Endothelial cell of umbilical vein (primary cell): Measurements from ENCODE around the gene NDUFA8. TPM values are rescaled to one million over a fixed set of nuclear protein-coding genes. Genes with fewer than 3 reads are reported as not detected.

ENCODE experiments used
- BruUV-seq: library from RNA; stranded (reverse); fragments of 400-500 nt; replicated peaks from 2 replicates; lab custom pipeline; 2021; lab: Mats Ljungman, UMichigan
- CTCF ChIA-PET: fragments of 300-600, 350-600 bp; sonication (Branson Sonifier 250); formaldehyde crosslinking; loops from one replicate; lab custom pipeline; 2021; ENCODE audit warnings: antibody characterized with exemption, inconsistent platforms; lab: Charles Lee
- POLR2A ChIA-PET: fragments of 300-600, 350-600 bp; sonication (Branson Sonifier 250); formaldehyde crosslinking; loops from one replicate; lab custom pipeline; 2021; ENCODE audit warnings: antibody characterized with exemption, inconsistent platforms; lab: Charles Lee
- DNase-seq: peaks from one replicate; pipeline ENCODE4 v3.0.0-alpha.2; 2011; ENCODE audit warnings: low read depth, low spot score
- FAIRE-seq: peaks from 2 replicates; lab custom pipeline; 2011; peaks lifted over from hg19 to GRCh38; lab: Jason Lieb, UNC
- H2AFZ ChIP-seq: 2 replicates; pipeline ENCODE4 v1.6.0; 2012; ENCODE audit warnings: low read depth, low read length, control low read depth, inconsistent platforms
- H3K27ac ChIP-seq: 2 replicates; pipeline ENCODE4 v1.5.1; 2011; ENCODE audit warnings: low read depth, mild to moderate bottlenecking, control low read depth, low read length, moderate library complexity; ENCODE audit not compliant: insufficient read depth
- H3K27me3 ChIP-seq, 2 experiments: 2 replicates each; pipeline versions ENCODE4 v1.6.0 to v1.6.1; 2011; ENCODE audit warnings: low read length in 2 of 2, mixed read lengths in 1 of 2; ENCODE audit not compliant: control insufficient read depth in 2 of 2, insufficient read depth in 2 of 2
- H3K36me3 ChIP-seq, 2 experiments: 2 replicates in 1 of 2; 3 replicates in 1 of 2; pipeline ENCODE4 v1.5.1; 2011; ENCODE audit warnings: low read length in 2 of 2, mild to moderate bottlenecking in 1 of 2, moderate library complexity in 1 of 2; ENCODE audit not compliant: control insufficient read depth in 2 of 2, insufficient read depth in 2 of 2; ENCODE audit errors: extremely low read depth in 1 of 2
- H3K4me1 ChIP-seq: 3 replicates; pipeline ENCODE4 v1.5.1; 2011; ENCODE audit warnings: mild to moderate bottlenecking, low read length; ENCODE audit not compliant: control insufficient read depth, insufficient read depth; ENCODE audit errors: extremely low read depth
- H3K4me2 ChIP-seq: 2 replicates; pipeline ENCODE4 v1.6.1; 2011; ENCODE audit warnings: low read length, control low read depth, mixed read lengths; ENCODE audit not compliant: insufficient read depth
- H3K4me3 ChIP-seq, 3 experiments: fragments of 200-600 bp in 1 of 3; sonication (generic), shearing (Covaris generic) in 1 of 3; replicated peaks in 1 of 3; 2 replicates each; pipeline ENCODE4 v1.5.1; 2011 to 2016; ENCODE audit warnings: control low read depth in 3 of 3, low read length in 3 of 3, mild to moderate bottlenecking in 2 of 3, inconsistent platforms in 1 of 3, low read depth in 1 of 3, moderate library complexity in 1 of 3; ENCODE audit not compliant: insufficient read depth in 1 of 3
- H3K79me2 ChIP-seq: 2 replicates; pipeline ENCODE4 v1.6.0; 2012; ENCODE audit warnings: low read length, inconsistent platforms; ENCODE audit not compliant: control insufficient read depth, insufficient read depth
- H3K9ac ChIP-seq: replicated peaks from 2 replicates; pipeline ENCODE3; 2011; ENCODE audit warnings: low read length, control low read depth; ENCODE audit not compliant: insufficient read depth; ENCODE audit errors: extremely low read depth
- H3K9me1 ChIP-seq: replicated peaks from 3 replicates; pipeline ENCODE4 v1.6.0; 2011; ENCODE audit warnings: mild to moderate bottlenecking, low read length; ENCODE audit not compliant: control insufficient read depth, insufficient read depth; ENCODE audit errors: extremely low read depth
- H3K9me3 ChIP-seq: replicated peaks from 2 replicates; pipeline ENCODE4 v1.5.1; 2012; ENCODE audit warnings: low read length, inconsistent platforms; ENCODE audit not compliant: control insufficient read depth, insufficient read depth
- H4K20me1 ChIP-seq: replicated peaks from 2 replicates; pipeline ENCODE3; 2011; ENCODE audit warnings: mild to moderate bottlenecking, low read length; ENCODE audit not compliant: control insufficient read depth, insufficient read depth; ENCODE audit errors: extremely low read depth
- EZH2 ChIP-seq: IDR thresholded peaks from 2 replicates; pipeline ENCODE4 v1.6.1; 2012; ENCODE audit warnings: borderline replicate concordance, low read depth, mild to moderate bottlenecking, moderate library complexity, low read length, inconsistent platforms; ENCODE audit not compliant: severe bottlenecking
- FOS ChIP-seq: IDR thresholded peaks from 2 replicates; pipeline ENCODE4 v1.6.1; 2011; ENCODE audit warnings: mild to moderate bottlenecking, low read length, moderate library complexity, borderline replicate concordance; ENCODE audit not compliant: insufficient read depth
- GATA2 ChIP-seq: IDR thresholded peaks from 2 replicates; pipeline ENCODE4 v1.7.0; 2011; ENCODE audit warnings: low read depth, mild to moderate bottlenecking, moderate library complexity, mixed read lengths, low read length; ENCODE audit not compliant: insufficient read length, insufficient read depth
- JUN ChIP-seq: IDR thresholded peaks from 2 replicates; pipeline ENCODE4 v1.6.1; 2011; ENCODE audit warnings: borderline replicate concordance, low read depth; ENCODE audit not compliant: insufficient read length, insufficient read depth
- MYC ChIP-seq: IDR thresholded peaks from one replicate; pipeline ENCODE4 v1.6.1; 2011; ENCODE audit warnings: mild to moderate bottlenecking, low read depth, low read length
- POLR2A ChIP-seq: IDR thresholded peaks from 2 replicates; pipeline ENCODE4 v1.6.1; 2012; ENCODE audit warnings: low read depth, mild to moderate bottlenecking, control low read depth, low read length
- POLR2AphosphoS5 ChIP-seq: IDR thresholded peaks from 2 replicates; pipeline ENCODE4 v1.6.1; 2012; ENCODE audit warnings: low read depth, mild to moderate bottlenecking, control low read depth, low read length, moderate library complexity; ENCODE audit not compliant: insufficient read depth
- dilution Hi-C: fragments of 300-500 bp; cut with MboI; formaldehyde crosslinking; loops from one replicate; pipeline ENCODE4 v1.15.0; 2019; ENCODE audit warnings: low sequenced_read_pairs; ENCODE audit not compliant: extremely low pct_ligation_motif_present
- intact Hi-C: fragments of 100-400 bp; cut with micrococcal nuclease; formaldehyde crosslinking; loops from one replicate; pipeline ENCODE4 v1.10.0; 2022
- polyA plus RNA-seq, 4 experiments: library from polyadenylated mRNA; depleted of rRNA in 3 of 4; stranded (reverse) in 3 of 4; unstranded in 1 of 4; fragments of >200 nt; gene quantifications; 2 replicates each; pipeline versions ENCODE4 v1.2.1 to v1.2.3, GENCODE V29; 2011 to 2012; ENCODE audit warnings: missing spikeins in 1 of 4
- total RNA-seq: library from RNA; stranded (reverse); gene quantifications from 2 replicates; pipeline ENCODE4 v1.2.3, GENCODE V29; 2021
- TF ChIP-seq, protein P1 (sequence below): IDR thresholded peaks from 2 replicates; pipeline ENCODE4 v1.6.1; 2011; ENCODE audit not compliant: insufficient read depth, insufficient read length
- TF ChIP-seq, protein P2 (sequence below), 2 donors: IDR thresholded peaks; 1 replicate in 1 of 2; 2 replicates in 1 of 2; pipeline ENCODE4 v1.5.1; 2011; ENCODE audit warnings: low read length in 2 of 2, mild to moderate bottlenecking in 2 of 2, moderate library complexity in 2 of 2, control low read depth in 1 of 2, inconsistent platforms in 1 of 2, low read depth in 1 of 2; ENCODE audit not compliant: insufficient read depth in 1 of 2; ENCODE audit errors: extremely low read depth in 1 of 2

The NDUFA8 gene
- total and polyA plus RNA-seq, 2 donors (not counting 3 experiments of a cell fraction or from before 2014, with no cell fraction given): 68.2 to 100 TPM

DNA sequence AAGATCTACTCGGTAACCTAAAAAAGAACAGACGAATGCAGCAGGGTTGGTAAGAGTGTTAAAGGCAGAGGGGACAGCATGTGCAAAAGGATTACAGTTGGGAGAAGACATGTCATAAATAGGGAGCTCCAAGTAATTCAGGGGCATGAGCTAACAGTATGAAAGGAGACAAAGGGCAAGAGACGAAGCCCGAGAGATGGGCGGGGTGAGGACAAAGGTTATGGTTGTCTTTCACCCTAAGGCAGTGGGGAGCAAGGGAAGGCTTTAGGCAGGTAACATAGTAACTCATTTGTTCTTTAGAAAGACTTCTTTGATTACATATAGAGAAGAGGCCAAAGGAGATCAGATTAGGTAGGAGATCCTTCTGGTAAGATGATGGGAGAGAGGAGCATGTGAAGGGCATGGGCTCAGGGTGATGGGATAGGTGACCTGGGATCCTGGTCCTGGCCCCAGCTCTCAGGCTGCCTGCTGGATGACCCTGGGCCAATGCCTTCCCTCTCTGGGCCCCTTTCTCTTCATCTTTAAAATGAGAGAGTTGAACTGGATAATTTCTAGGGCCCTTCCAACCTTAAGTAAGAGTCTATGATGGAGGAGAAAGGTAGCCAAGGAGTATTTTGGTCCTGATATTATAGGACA lies 19.6 kb upstream of the NDUFA8 start:
- H3K36me3 ChIP-seq: no peaks in the 10 kb centered on the region
- H3K27me3 ChIP-seq: peaks cover 12 to 31% of the 10 kb centered on the region in 2 experiments
- no TSS peak for BruUV-seq
- H2AFZ ChIP-seq: no peak overlapping the region
- DNase-seq (no peak), FAIRE-seq (no peak)
- no peak overlapping the region for H3K27ac ChIP-seq
- intact Hi-C loops (no loop called here), dilution Hi-C loops (no loop called here)
- no peak overlapping the region for H3K4me2 ChIP-seq
- H3K9me3 ChIP-seq: no peaks in the 10 kb centered on the region
- H3K4me3 ChIP-seq: no peak overlapping the region
- no peaks in the 10 kb centered on the region for H3K4me1 ChIP-seq
- H4K20me1 ChIP-seq: no peaks in the 10 kb centered on the region
- no peaks in the 10 kb centered on the region for H3K79me2 ChIP-seq
- POLR2A ChIA-PET: no interaction called here
- H3K9me1 ChIP-seq: no peaks in the 10 kb centered on the region
- no peak for TF ChIP-seq JUN
- TF ChIP-seq FOS: no peak
- TF ChIP-seq POLR2A: no peak
- TF ChIP-seq, protein P1, sequence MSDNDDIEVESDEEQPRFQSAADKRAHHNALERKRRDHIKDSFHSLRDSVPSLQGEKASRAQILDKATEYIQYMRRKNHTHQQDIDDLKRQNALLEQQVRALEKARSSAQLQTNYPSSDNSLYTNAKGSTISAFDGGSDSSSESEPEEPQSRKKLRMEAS: no peak
- TF ChIP-seq POLR2AphosphoS5: no peak
- TF ChIP-seq, protein P2, sequence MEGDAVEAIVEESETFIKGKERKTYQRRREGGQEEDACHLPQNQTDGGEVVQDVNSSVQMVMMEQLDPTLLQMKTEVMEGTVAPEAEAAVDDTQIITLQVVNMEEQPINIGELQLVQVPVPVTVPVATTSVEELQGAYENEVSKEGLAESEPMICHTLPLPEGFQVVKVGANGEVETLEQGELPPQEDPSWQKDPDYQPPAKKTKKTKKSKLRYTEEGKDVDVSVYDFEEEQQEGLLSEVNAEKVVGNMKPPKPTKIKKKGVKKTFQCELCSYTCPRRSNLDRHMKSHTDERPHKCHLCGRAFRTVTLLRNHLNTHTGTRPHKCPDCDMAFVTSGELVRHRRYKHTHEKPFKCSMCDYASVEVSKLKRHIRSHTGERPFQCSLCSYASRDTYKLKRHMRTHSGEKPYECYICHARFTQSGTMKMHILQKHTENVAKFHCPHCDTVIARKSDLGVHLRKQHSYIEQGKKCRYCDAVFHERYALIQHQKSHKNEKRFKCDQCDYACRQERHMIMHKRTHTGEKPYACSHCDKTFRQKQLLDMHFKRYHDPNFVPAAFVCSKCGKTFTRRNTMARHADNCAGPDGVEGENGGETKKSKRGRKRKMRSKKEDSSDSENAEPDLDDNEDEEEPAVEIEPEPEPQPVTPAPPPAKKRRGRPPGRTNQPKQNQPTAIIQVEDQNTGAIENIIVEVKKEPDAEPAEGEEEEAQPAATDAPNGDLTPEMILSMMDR (IDR thresholded peaks at IDR 0.05; ENCODE audit: extremely low read depth in 1 of 2, insufficient read depth in 1 of 2, low read depth in 1 of 2, low read length in 2 of 2): no peak
- no peak for TF ChIP-seq GATA2
- TF ChIP-seq MYC: no peak
- TF ChIP-seq EZH2: no peak
- CTCF ChIA-PET: interaction anchor here (0.9 kb wide), 1 partner anchor 11 kb away, joined by 3 read pairs; no protein-coding TSS in a partner anchor
- no peak overlapping the region for H3K9ac ChIP-seq
